ENCODE results near the gene MEGF6.
A peak's percentile ranks its signal among the peaks of the same experiment; 100 is the strongest.

The MEGF6 gene

GRCh38 chr1:3515774-3516480, 95.4 kb downstream of the MEGF6 start:
- Histone ChIP-seq H3K27ac (no peak overlapping the region), H3K9me3 (ENCODE audit: low read depth, low read length) (no peaks in the 10 kb centered on the region), H3K36me3 (ENCODE audit: insufficient read depth, low read length) (no peaks in the 10 kb centered on the region), H3K9ac (ENCODE audit: insufficient read length) (peak overlapping the region; percentile 22), H3K4me3 (no peak overlapping the region)
- TF ChIP-seq FOXP2 (optimal IDR thresholded peaks at IDR 0.05; ENCODE audit: control extremely low read depth, extremely low read length, insufficient read depth) (no peak), POLR2AphosphoS5 (IDR thresholded peaks at IDR 0.05; ENCODE audit: borderline replicate concordance, low read depth, low read length) (no peak), EZH2 (IDR thresholded peaks at IDR 0.05) (no peak)
- no peak for DNase-seq (ENCODE audit: low read depth, low spot score)

GRCh38 chr1:3515272-3515671, 96.0 kb downstream of the MEGF6 start:
- no peaks in the 10 kb centered on the region for H3K9me3 ChIP-seq (ENCODE audit: low read depth, low read length)
- H3K4me3 ChIP-seq, result no peak overlapping the region
- H3K36me3 ChIP-seq (ENCODE audit: insufficient read depth, low read length), result no peaks in the 10 kb centered on the region
- DNase-seq (ENCODE audit: low read depth, low spot score), result no peak
- H3K27ac ChIP-seq, result no peak overlapping the region
- TF ChIP-seq POLR2AphosphoS5 (IDR thresholded peaks at IDR 0.05; ENCODE audit: borderline replicate concordance, low read depth, low read length), result no peak
- no peak for TF ChIP-seq EZH2 (IDR thresholded peaks at IDR 0.05)
- no peak for TF ChIP-seq FOXP2 (optimal IDR thresholded peaks at IDR 0.05; ENCODE audit: control extremely low read depth, extremely low read length, insufficient read depth)
- no peak overlapping the region for H3K9ac ChIP-seq (ENCODE audit: insufficient read length)

- Histone ChIP-seq H3K36me3 (ENCODE audit: insufficient read depth, low read length) (no peaks in the 10 kb centered on the region), H3K9ac (ENCODE audit: insufficient read length) (no peak overlapping the region), H3K4me3 (no peak overlapping the region), H3K9me3 (ENCODE audit: low read depth, low read length) (no peaks in the 10 kb centered on the region), H3K27ac (no peak overlapping the region)
- DNase-seq (ENCODE audit: low read depth, low spot score), result no peak
- no peak for TF ChIP-seq FOXP2 (optimal IDR thresholded peaks at IDR 0.05; ENCODE audit: control extremely low read depth, extremely low read length, insufficient read depth)
- TF ChIP-seq EZH2 (IDR thresholded peaks at IDR 0.05), result no peak
- TF ChIP-seq POLR2AphosphoS5 (IDR thresholded peaks at IDR 0.05; ENCODE audit: borderline replicate concordance, low read depth, low read length), result no peak
Measured at GRCh38 chr1:3514404-3514803, 96.9 kb downstream of the MEGF6 start.

GRCh38 chr1:3511856-3512255, 99.5 kb downstream of the MEGF6 start:
- TF ChIP-seq POLR2AphosphoS5 (IDR thresholded peaks at IDR 0.05; ENCODE audit: borderline replicate concordance, low read depth, low read length), result no peak
- no peak for TF ChIP-seq FOXP2 (optimal IDR thresholded peaks at IDR 0.05; ENCODE audit: control extremely low read depth, extremely low read length, insufficient read depth)
- no peak for DNase-seq (ENCODE audit: low read depth, low spot score)
- no peak overlapping the region for H3K4me3 ChIP-seq
- no peak overlapping the region for H3K27ac ChIP-seq
- H3K36me3 ChIP-seq (ENCODE audit: insufficient read depth, low read length), result no peaks in the 10 kb centered on the region
- H3K9me3 ChIP-seq (ENCODE audit: low read depth, low read length), result no peaks in the 10 kb centered on the region
- no peak overlapping the region for H3K9ac ChIP-seq (ENCODE audit: insufficient read length)

GRCh38 chr1:3511306-3511705, 100.0 kb downstream of the MEGF6 start:
- no peak overlapping the region for H3K27ac ChIP-seq
- H3K9ac ChIP-seq (ENCODE audit: insufficient read length), result no peak overlapping the region
- no peak for DNase-seq (ENCODE audit: low read depth, low spot score)
- TF ChIP-seq FOXP2 (optimal IDR thresholded peaks at IDR 0.05; ENCODE audit: control extremely low read depth, extremely low read length, insufficient read depth), result no peak
- TF ChIP-seq EZH2 (IDR thresholded peaks at IDR 0.05), result no peak
- TF ChIP-seq POLR2AphosphoS5 (IDR thresholded peaks at IDR 0.05; ENCODE audit: borderline replicate concordance, low read depth, low read length), result no peak
- no peaks in the 10 kb centered on the region for H3K9me3 ChIP-seq (ENCODE audit: low read depth, low read length)
- no peaks in the 10 kb centered on the region for H3K36me3 ChIP-seq (ENCODE audit: insufficient read depth, low read length)
- no peak overlapping the region for H3K4me3 ChIP-seq

GRCh38 chr1:3510956-3511250, 100.4 kb downstream of the MEGF6 start:
- Histone ChIP-seq H3K27ac (no peak overlapping the region), H3K9me3 (ENCODE audit: low read depth, low read length) (no peaks in the 10 kb centered on the region), H3K36me3 (ENCODE audit: insufficient read depth, low read length) (no peaks in the 10 kb centered on the region), H3K4me3 (no peak overlapping the region), H3K9ac (ENCODE audit: insufficient read length) (no peak overlapping the region)
- TF ChIP-seq FOXP2 (optimal IDR thresholded peaks at IDR 0.05; ENCODE audit: control extremely low read depth, extremely low read length, insufficient read depth) (no peak), POLR2AphosphoS5 (IDR thresholded peaks at IDR 0.05; ENCODE audit: borderline replicate concordance, low read depth, low read length) (no peak), EZH2 (IDR thresholded peaks at IDR 0.05) (no peak)
- no peak for DNase-seq (ENCODE audit: low read depth, low spot score)

- Histone ChIP-seq H3K27ac (no peak overlapping the region), H3K9ac (ENCODE audit: insufficient read length) (no peak overlapping the region), H3K9me3 (ENCODE audit: low read depth, low read length) (no peaks in the 10 kb centered on the region), H3K36me3 (ENCODE audit: insufficient read depth, low read length) (no peaks in the 10 kb centered on the region), H3K4me3 (no peak overlapping the region)
- TF ChIP-seq EZH2 (IDR thresholded peaks at IDR 0.05) (no peak), POLR2AphosphoS5 (IDR thresholded peaks at IDR 0.05; ENCODE audit: borderline replicate concordance, low read depth, low read length) (no peak), FOXP2 (optimal IDR thresholded peaks at IDR 0.05; ENCODE audit: control extremely low read depth, extremely low read length, insufficient read depth) (no peak)
- DNase-seq (ENCODE audit: low read depth, low spot score), result no peak
Measured at GRCh38 chr1:3510136-3510955, 101.0 kb downstream of the MEGF6 start.

GRCh38 chr1:3509721-3510120, 101.6 kb downstream of the MEGF6 start:
- TF ChIP-seq FOXP2 (optimal IDR thresholded peaks at IDR 0.05; ENCODE audit: control extremely low read depth, extremely low read length, insufficient read depth) (no peak), EZH2 (IDR thresholded peaks at IDR 0.05) (no peak), POLR2AphosphoS5 (IDR thresholded peaks at IDR 0.05; ENCODE audit: borderline replicate concordance, low read depth, low read length) (no peak)
- Histone ChIP-seq H3K27ac (no peak overlapping the region), H3K36me3 (ENCODE audit: insufficient read depth, low read length) (no peaks in the 10 kb centered on the region), H3K9me3 (ENCODE audit: low read depth, low read length) (no peaks in the 10 kb centered on the region), H3K9ac (ENCODE audit: insufficient read length) (no peak overlapping the region), H3K4me3 (no peak overlapping the region)
- DNase-seq (ENCODE audit: low read depth, low spot score), result no peak
